CD4-positive, alpha-beta T cell treated with Interferon gamma for 1 hour (primary cell): ENCODE data around the gene TBX5.

ENCODE experiments used
- DNase-seq: peaks from one replicate; pipeline ENCODE4 v3.0.0-alpha.2; 2020

The TBX5 gene

DNA sequence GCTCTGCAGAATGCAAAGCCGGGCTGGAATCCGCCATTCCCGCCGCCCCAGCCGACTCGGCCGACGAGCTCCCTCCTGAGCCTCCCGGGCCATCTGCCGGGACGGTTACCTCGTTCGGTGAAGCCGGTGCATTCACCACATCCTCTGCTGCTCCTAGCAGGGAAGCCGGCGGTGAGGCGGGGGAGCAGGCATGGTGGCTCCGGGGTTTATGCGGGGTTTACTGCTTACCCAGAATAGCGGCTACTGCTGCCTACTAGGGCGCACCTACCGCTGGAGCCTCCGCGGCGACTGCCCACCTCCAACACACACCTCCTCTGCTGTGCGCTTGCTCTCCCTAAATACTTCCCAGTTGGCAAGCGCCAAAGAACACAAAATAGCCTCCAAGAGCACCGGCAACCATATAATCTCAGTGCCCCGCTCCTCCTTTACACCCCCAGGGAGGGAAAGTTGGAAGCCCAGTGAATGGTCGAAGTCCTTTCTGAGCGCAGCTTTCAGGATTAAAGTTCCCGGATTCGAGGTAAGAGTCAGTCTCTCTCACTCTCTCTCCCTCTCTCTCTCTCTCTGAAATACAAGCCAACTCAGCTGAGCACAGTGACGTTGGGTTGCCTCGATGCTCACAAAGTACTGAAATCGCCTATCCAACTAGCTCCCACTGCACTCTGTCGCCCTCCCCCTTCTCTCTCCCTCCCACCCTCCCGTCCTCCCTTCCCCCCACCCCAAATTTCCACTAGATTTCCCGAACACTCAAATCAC is at the start of gene TBX5:
TBX5 (minus strand) TSS at position 626 of the 753 bp plus-strand sequence. CDS start 2,246 bp downstream, outside the sequence.
- no peak for DNase-seq

DNA sequence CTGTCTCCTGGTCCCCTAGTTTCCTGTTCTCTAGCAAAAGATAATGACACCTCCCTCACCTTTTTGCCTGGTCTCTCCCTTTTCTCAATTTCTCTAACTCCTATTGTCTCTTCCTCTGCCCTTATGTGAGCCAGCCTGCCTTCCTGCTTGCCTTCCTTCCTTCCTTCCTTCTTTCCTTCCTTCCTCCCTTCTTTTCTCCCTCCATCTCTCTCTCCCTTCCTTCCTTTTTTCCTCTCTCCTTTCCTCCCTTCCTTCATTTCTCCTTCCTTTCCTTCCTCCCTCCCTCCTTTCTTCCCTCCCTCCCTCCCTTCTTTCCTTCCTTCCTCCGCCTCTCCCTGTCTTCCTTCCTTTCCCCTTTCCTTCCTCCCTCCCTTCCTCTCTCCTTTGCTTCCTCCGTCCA is 45.7 kb upstream of the TBX5 start:
- no peak for DNase-seq

DNA sequence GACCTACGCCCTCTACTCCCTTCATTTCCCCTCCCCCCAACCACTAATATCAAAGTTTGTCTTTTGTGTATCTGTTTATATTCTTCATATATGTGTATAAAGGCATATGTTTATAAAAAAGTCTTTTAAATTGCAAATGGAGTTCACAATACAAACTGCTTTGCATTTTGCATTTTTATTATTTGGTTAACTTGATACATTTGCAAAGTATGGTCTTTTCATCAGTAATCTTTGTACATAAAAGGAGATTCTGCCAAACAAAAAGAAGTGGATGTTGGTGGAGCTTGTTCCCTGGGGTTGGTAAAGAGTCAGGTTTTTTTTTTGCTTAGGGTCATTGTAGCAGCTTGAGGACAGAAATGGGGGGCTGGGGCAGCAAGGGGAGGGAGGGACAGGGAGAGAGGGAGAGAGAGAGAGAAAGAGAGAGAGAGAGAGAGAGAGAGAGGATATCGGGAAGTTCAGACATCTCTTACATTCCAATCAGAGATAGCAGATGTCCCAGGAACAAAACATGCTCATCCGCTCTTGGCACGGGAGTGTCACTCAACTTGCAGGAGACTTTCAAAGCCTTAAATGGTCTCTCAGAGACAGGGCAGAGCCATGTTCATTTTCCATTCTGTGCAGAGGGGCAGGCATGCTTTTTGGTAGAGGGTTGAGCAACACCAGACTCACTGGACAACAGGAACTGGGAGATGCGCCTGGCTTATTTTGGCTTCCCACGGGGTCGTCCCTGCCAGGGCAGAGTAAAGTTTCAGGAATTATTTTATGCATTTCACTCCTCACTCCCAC is 44.8 kb upstream of the TBX5 start:
- DNase-seq, result no peak

DNA sequence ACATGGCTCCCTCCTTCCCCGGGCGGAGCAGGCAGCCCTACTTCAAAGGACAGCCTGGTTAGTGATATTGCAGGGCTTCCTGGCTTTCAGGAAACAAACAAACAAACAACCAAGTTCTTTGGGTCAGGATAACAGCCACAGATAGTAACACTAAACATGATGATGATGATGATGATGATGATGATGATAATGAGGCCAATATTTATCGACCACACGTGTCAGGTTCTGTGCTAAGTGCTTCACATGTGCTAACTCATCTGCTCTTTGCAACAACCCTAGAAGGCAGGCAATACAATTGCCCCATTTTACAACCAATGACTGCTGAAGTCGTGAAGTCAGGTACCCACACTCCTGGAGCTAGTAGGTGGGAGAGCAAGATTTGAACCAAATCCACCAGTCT is 44.1 kb upstream of the TBX5 start:
- no peak for DNase-seq

- no peak for DNase-seq
These were observed 42.6 kb upstream of the TBX5 start for GRCh38 chr12:114448618-114448933.

DNA sequence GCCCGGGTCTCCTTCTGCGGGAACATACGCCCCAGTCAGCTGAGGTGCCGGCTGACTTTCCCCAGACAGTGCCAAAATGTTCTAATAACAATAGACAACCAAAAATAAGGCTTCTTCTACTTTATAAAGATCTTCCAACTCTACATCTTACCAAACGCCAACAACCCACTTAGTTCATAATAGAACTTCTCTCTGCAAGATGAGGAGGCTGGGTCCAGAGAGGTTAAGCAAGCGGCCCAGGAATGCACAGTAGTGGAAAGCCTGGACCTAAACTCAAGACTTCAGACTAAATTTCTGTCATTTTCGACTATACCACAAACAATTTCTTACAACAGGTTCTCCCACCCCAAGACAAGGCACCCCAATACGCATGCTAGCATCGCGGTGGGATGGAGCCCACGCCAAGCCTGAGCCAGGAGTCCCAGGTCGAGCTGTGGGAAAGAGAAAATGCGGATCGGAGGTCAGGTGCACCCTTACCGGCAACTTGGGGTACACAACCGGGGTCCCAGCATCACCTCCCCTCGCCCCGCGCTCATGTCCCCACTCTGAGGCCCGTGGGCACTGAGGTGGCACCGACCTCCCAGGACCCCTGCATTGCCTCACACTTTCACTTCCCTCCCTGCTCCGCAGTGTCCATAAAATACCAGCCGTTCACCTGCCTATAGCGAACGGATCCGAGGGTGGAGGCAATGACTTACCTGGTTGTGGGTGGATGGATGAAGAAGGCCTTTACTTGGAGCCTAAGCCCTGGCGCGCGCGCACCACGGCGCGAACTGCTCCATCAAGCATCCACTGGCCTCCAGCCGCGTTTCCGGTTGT is 42.1 kb upstream of the TBX5 start:
- DNase-seq, result no peak

DNA sequence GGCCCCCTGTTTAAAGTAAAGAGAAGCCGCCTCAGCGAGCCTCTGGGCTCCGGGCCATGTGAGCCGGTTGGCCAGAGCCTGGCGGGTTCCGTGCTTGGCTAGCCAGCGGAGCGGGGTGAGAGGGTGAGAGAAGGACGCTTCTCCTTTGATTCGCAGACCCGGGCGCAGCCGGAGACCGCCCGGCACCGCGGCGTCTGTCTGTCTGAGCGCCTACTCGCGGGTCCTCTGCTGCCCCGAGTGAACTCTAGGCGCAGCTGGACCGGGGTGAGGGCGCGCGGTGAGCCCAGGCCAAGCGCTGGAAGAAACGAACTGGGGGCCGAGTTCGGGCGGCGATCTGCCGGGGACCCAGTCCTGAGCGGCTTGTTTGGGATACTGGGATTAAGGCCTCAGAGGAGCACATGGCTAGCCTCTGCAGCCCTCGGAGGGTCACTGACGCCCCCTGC is 41.4 kb upstream of the TBX5 start:
- DNase-seq, result no peak

- no peak for DNase-seq
These were observed 39.7 kb upstream of the TBX5 start for GRCh38 chr12:114445401-114446323.

- no peak for DNase-seq
These were observed 38.7 kb upstream of the TBX5 start for GRCh38 chr12:114444422-114445279.

DNA sequence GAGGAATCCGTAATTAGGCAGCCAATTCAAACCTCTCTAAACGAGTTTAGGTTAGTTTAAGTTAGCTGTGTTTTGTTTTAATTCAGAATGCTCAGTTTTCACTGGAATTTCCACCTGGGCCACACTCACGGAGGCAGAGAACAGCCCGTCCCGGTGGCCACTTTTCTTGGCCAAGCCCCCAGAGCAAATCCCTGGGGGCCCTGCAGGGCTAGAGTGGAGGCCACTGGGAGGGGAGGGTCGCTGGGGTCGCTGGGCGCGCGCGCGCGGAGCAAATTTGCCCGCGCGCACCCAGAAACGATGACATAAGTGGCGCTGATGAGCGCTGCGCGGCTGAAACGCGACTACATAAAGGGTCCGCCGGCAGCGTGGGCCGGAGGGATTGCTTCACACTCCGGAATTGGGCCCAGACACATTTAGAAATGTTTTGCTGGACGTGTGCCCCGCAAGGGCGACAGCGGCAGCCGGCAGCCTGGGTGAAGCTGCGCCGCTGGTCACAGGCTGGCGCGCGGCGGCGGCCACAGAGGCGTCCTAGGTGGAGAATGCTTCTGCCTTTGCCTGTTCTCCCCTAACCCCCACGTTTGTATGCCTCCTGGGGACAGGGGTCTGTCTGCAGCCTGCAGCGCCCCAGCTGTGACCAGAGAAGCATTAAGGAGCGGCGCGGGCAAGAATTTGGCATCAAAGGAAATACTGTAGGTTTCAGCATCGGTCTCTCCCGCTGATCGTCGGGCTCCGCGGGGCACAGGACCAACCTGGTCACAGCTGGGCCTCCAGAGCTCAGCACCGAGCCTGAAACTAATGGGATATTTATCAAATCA is 37.9 kb upstream of the TBX5 start:
- no peak for DNase-seq

DNA sequence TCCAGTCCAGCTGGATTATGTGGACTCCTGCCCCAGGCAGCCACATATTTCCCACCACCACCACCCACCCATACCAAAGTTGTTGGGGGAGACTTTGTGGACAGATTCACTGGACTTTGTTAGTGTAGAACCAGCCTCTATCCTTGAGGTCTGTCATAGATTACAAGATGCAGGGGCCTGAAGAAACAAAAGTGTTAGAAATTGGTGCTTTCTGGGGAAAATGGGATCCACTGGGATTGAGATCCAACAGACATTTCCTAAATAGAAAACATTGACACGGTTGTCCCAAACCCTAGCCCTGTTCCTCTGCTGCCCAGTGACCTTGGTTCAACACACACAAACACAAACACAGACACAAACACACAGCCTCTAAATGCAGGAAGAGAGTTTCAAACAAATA is 36.6 kb upstream of the TBX5 start:
- DNase-seq, result no peak

GRCh38 chr12:114441545-114441944 is 35.6 kb upstream of the TBX5 start:
- no peak for DNase-seq

DNA sequence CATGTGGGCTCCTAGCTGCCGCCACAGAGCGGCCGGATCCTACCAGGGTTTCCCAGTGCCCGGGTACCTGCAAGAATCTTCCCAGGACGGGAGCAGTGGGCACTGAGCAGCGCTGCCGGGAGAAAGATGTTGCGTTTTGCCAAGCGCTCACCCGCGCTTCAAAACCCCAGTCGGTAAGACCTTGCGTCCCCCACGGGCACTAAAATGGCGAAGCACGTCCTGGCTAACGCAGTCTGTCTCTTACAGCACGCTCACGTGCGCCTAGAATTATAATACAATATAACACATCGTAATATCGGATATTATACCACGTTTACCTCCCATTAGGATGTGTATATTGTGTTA is 35.1 kb upstream of the TBX5 start:
- no peak for DNase-seq

GRCh38 chr12:114440270-114441038 is 34.5 kb upstream of the TBX5 start:
- no peak for DNase-seq

DNA sequence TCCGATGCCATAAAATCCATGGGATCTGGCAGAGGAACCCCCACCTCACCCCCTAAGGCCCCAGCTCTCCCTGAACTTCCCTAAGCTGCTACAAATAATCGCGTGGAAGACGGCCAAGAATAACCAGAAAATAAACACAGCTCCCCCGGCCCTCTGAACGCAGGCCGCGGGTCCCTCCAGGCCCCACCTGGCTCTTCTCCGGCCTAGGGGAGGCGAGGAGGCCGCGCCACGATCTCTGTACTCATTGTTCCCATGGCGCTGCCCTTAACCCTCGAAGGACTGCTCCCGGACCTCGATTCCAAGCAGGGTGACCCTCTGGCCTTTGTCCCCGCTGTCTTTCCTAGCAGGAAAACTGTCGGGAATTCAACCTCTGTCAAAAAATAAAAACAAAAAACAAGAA is 33.9 kb upstream of the TBX5 start:
- no peak for DNase-seq

DNA sequence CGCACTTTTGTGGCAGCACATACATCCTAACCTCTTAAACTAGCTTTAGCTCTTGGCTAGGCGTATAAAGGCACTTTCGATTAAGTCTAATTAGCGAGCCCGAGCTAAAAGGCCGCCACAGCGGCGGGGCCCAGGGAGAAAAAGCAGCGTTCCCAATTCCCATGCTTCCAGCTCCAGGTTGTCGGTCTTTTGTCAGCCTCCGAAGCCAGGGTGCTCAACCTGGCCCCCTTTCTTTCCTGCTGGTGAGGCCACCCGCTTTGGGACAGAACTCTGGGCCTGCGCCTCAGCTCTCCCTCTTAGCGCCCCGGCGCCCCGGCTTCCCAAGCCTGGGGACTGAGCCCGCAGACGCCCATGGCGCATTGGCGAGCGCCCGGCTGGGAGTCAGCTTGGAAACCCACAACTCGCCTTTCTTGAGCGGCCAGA is 33.3 kb upstream of the TBX5 start:
- DNase-seq, result no peak

DNA sequence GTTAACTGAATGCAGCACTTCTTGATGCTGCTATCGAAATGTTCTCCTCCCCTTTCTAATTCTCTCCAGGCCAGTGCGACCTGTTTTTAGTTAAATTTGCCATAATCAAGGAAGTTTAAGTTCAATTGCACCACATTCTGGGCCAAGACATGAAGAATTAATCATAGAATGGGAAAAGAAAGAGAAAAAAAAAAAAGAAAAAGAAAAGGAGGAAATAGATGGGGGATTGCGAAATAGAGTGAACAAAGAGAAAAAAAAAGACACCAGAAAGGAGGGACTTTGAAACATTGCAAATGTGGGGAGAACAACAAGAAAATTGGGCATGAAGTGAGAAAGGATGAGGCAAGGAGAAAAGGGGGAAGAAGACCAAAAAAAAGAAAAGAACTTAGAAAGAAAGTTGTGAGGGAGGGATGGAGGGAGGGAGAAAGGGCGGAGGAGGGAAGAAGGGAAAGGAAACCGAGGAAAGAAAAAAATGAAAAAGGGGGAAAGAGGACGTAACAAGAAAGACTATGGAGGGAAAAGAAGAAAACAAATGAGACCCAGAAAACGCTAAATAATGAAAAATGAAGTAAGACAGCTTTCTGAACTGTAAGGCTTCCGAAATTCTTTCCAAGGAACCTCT is 32.8 kb upstream of the TBX5 start:
- DNase-seq, result no peak

- no peak for DNase-seq
These were observed 28.4 kb upstream of the TBX5 start for GRCh38 chr12:114434341-114434740.

DNA sequence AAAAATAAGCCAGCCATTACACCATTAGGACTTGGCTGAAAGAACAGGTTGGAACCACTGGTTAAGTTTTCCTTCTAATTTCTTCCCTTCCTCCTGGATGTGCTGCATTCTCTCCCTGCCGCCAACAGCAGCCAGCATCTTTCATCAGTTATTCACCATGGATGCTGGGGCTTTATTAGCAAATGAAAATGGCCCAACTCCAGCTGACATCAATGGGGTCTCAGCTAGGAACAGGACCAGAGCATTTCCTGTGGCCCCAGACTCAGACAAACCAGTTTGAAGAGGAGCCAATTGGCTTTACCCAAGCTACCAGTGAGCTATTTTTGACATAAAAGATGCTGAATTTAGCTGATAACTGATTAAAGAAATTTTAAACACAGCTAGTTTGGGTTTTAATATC is 26.0 kb upstream of the TBX5 start:
- DNase-seq, result no peak
